Esophagus muscularis mucosa (tissue), 4 donors: ENCODE data around the gene FYCO1. TPM values are rescaled to one million over a fixed set of nuclear protein-coding genes. Genes with fewer than 3 reads are reported as not detected.

Source experiments
- DNase-seq: peaks from one replicate; pipeline ENCODE4 v3.0.0-alpha.2; 2017; ENCODE audit errors: extremely low spot score
- H3K27ac ChIP-seq, 4 donors: fragments of 200-600 bp; sonication (generic); replicated peaks in 1 of 4; 1 replicate in 3 of 4; 2 replicates in 1 of 4; pipeline ENCODE4 v1.5.1; 2016 to 2019; ENCODE audit warnings: mild to moderate bottlenecking in 1 of 4
- H3K27me3 ChIP-seq, 4 donors: fragments of 200-600 bp; sonication (generic); one replicate each; pipeline versions ENCODE4 v1.5.1 to v1.6.0; 2016 to 2019
- H3K36me3 ChIP-seq, 4 donors: fragments of 200-600 bp; sonication (generic); one replicate each; pipeline ENCODE4 v1.5.1; 2016 to 2019
- H3K4me1 ChIP-seq, 4 donors: fragments of 200-600 bp; sonication (generic); one replicate each; pipeline ENCODE4 v1.5.1; 2016 to 2019
- H3K4me3 ChIP-seq, 4 donors: fragments of 200-600 bp; sonication (generic); 1 replicate in 2 of 4; 2 replicates in 2 of 4; pipeline ENCODE4 v1.5.1; 2016 to 2019; ENCODE audit warnings: mild to moderate bottlenecking in 4 of 4, moderate library complexity in 1 of 4
- H3K9me3 ChIP-seq, 4 donors: fragments of 200-600 bp; sonication (generic); 1 replicate in 3 of 4; 2 replicates in 1 of 4; pipeline ENCODE4 v1.5.1; 2016 to 2019
- EP300 ChIP-seq: sonication (generic); formaldehyde crosslinking; IDR thresholded peaks from one replicate; pipeline ENCODE4 v1.6.1; 2017; ENCODE audit warnings: antibody characterized with exemption
- POLR2A ChIP-seq: fragments of 450-650 bp; IDR thresholded peaks from one replicate; pipeline ENCODE4 v1.6.1; 2017; ENCODE audit warnings: antibody characterized with exemption, moderate library complexity, mild to moderate bottlenecking, low read depth
- POLR2AphosphoS5 ChIP-seq, 2 donors: sonication (generic); formaldehyde crosslinking; IDR thresholded peaks; one replicate each; pipeline ENCODE4 v1.6.1; 2017; ENCODE audit warnings: antibody characterized with exemption in 2 of 2
- WGBS: methylation state at CpG from one replicate; pipeline ENCODE4 v1.1.5; 2018; 5-methylcytosine and 5-hydroxymethylcytosine counted together
- intact Hi-C: fragments of 100-400 bp; cut with DNase I; formaldehyde crosslinking; loops from one replicate; pipeline ENCODE4 v1.15.1; 2023
- total RNA-seq, 4 donors: library from RNA; depleted of rRNA; stranded (reverse); fragments of >200 nt; gene quantifications; one replicate each; pipeline versions ENCODE4 v1.1.0 to v1.2.1, GENCODE V29; 2016
- TF ChIP-seq, protein P1 (sequence below), 3 experiments: fragments of 200-600 bp in 2 of 3; fragments of 450-650 bp in 1 of 3; sonication (generic) in 2 of 3; IDR thresholded peaks; one replicate each; pipeline ENCODE4 v1.5.1; 2017 to 2019; ENCODE audit warnings: antibody characterized with exemption in 3 of 3, mild to moderate bottlenecking in 2 of 3, moderate library complexity in 1 of 3

Gene FYCO1
- total RNA-seq, 4 donors from 2014 or later: 64.1 to 122 (median 93.8) TPM

DNA sequence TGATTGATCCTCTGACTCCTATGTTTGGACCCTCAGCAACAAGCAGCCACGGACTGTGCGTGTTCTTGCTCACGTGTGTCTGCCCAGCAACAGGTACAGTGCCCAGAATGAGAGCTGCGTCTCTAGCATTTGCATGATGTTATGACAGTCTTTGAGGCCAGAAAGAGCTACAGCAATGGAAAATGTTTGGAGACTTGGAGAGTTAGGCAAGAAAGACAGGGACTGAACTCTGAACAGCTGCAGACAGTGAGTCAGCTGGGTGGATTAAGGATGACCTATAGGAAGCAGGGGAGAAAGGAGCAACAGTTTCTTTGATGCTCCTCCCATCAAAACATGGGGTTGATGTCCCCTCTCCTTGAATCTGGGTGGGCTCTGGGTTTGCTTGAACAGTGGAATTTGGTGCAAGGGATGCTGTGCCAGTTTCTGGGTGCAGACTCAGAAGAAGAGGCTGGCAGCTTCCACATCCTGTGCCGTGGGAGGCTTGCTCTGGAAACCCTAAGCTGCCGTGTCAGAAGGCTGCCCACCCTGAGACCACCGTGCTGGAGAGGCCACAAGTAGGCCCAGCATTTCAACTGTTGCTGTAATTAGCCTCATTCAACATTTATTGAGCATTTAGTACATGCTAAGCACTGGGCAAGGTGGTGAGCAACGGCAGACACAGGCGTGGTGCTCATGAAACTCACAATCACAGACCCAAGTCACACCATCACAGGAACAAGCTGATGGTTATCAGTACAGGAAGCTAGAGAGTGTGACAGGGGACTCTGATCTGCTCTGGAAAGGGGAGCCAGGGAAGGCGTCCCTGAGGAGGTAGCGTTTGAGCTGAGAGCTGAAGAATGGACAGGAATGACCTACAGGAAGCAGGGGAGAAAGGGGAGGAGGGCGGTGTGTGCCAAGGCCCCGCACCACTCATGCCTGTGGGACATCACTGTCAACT lies 87.6 kb downstream of the FYCO1 start:
- no peaks in the 10 kb centered on the region for H3K9me3 ChIP-seq
- peak overlapping the region in 2 of 4 donors; percentile 24 to 39 for H3K27ac ChIP-seq
- WGBS: 71% methylated on average over 12 of the region's 13 CpGs
- TF ChIP-seq EP300 (no peak), POLR2AphosphoS5 (IDR thresholded peaks at IDR 0.05) (no peak), POLR2A (no peak)
- TF ChIP-seq, protein P1, sequence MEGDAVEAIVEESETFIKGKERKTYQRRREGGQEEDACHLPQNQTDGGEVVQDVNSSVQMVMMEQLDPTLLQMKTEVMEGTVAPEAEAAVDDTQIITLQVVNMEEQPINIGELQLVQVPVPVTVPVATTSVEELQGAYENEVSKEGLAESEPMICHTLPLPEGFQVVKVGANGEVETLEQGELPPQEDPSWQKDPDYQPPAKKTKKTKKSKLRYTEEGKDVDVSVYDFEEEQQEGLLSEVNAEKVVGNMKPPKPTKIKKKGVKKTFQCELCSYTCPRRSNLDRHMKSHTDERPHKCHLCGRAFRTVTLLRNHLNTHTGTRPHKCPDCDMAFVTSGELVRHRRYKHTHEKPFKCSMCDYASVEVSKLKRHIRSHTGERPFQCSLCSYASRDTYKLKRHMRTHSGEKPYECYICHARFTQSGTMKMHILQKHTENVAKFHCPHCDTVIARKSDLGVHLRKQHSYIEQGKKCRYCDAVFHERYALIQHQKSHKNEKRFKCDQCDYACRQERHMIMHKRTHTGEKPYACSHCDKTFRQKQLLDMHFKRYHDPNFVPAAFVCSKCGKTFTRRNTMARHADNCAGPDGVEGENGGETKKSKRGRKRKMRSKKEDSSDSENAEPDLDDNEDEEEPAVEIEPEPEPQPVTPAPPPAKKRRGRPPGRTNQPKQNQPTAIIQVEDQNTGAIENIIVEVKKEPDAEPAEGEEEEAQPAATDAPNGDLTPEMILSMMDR (IDR thresholded peaks at IDR 0.05): no peak
- H3K36me3 ChIP-seq: peaks cover 0 to 3% (median 0%) of the 10 kb centered on the region in 4 donors
- H3K4me1 ChIP-seq: peaks cover 0 to 13% (median 7%) of the 10 kb centered on the region in 4 donors
- DNase-seq: no peak
- intact Hi-C loops: no loop called here
- H3K27me3 ChIP-seq: no peaks in the 10 kb centered on the region
- no peak overlapping the region for H3K4me3 ChIP-seq

DNA sequence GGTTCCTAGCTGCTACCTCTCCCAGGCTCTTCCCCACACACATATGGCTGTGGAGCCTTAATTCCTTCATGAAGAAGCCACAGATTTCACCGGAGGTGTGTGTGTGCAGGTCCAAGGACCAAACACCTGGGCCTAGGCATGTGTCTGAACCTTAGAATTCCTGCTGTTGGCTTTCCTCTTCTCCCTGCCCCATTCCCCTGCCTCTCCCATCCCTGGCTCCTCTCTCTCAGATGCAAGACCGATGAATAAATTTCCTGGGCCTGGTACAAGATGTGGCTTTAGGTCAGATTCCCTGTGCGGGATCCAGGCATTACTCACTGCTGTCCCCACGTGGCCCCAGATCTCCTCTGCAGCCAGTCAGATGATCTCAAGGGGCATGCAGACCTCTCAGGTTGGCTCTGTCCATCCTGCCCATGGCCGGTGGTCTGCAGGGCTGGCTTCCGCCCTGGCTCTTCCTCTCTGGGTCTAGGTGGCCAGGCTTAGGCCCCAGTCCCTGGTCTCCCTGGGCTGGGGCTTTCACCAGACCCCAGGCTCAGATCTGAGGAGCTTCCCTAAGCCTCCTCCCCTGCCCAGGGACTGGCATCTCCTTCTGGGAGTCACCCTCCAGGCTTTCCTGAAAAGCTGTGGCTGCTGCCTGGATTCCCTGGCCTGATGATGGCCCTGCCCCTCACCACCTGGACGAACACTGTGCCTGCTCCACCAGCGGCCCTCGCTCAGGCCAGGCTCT lies 88.8 kb downstream of the FYCO1 start:
- peaks cover 0 to 3% (median 0%) of the 10 kb centered on the region in 4 donors for H3K36me3 ChIP-seq

DNA sequence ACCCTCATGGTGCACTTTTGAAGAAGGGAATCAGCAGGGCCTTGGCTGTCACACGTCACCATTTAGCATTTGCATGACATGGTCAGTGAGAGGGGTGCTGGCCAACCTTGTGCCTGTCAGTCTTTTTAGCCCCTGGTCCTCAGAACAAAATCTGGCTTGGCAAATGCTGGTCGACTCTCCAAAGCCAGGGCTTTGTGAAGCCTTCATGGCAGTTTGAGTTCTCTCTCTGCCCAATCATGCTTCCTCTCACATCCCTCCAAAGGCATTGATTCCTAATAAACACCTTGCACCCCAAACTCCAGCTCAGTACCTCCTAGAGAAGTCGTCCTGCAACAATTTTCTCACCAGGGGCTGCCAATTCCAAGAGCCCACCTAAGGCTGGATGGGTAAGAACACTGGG lies 89.9 kb downstream of the FYCO1 start:
- Histone ChIP-seq H3K4me1 (peaks cover 0 to 13% (median 7%) of the 10 kb centered on the region in 4 donors), H3K27ac (no peak overlapping the region), H3K36me3 (peaks cover 0 to 3% (median 0%) of the 10 kb centered on the region in 4 donors), H3K27me3 (no peaks in the 10 kb centered on the region), H3K4me3 (no peak overlapping the region), H3K9me3 (no peaks in the 10 kb centered on the region)
- TF ChIP-seq, protein P1 (IDR thresholded peaks at IDR 0.05): no peak
- TF ChIP-seq POLR2AphosphoS5 (IDR thresholded peaks at IDR 0.05) (no peak), POLR2A (no peak), EP300 (no peak)
- no peak for DNase-seq
- WGBS: 83% methylated on average over 2 of the region's 3 CpGs
- intact Hi-C loops: no loop called here

More for the DNA sequence above, 88.8 kb downstream of the FYCO1 start:
- Histone ChIP-seq H3K9me3 (no peaks in the 10 kb centered on the region), H3K4me1 (peaks cover 0 to 13% (median 7%) of the 10 kb centered on the region in 4 donors), H3K27ac (peak overlapping the region in 1 of 4 donors; percentile 39), H3K27me3 (no peaks in the 10 kb centered on the region), H3K4me3 (no peak overlapping the region)
- no peak for DNase-seq
- intact Hi-C loops: no loop called here
- 42% methylated on average over 5 of the region's 9 CpGs for WGBS
- no peak for TF ChIP-seq POLR2A
- TF ChIP-seq EP300: no peak
- TF ChIP-seq, protein P1 (IDR thresholded peaks at IDR 0.05): peak in 1 of 3 experiments; percentile 43
- TF ChIP-seq POLR2AphosphoS5 (IDR thresholded peaks at IDR 0.05): no peak

DNA sequence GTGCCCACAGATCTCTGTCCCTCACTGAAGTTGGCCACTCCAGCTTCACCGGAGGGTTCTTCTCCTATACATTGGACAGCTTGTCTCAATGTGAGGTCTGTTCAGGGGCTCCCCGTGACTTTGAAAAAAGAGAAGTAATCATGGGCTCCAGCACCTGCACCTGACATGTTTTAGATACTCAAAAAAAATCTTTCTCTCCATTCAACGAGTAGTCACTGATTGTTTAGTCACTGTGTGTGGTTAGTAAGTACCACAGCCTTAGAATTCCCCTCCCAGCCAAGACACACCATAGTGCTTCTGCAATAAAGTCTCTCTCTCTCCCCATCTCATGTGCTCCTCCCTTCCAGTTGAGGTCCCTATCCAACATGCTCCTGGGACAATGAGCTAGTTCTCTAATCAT lies 90.7 kb downstream of the FYCO1 start:
- H3K27me3 ChIP-seq: no peaks in the 10 kb centered on the region
- peaks cover 0 to 13% (median 7%) of the 10 kb centered on the region in 4 donors for H3K4me1 ChIP-seq
- no peaks in the 10 kb centered on the region for H3K9me3 ChIP-seq
- WGBS: 90% methylated on average over 3 of the region's 3 CpGs
- no peak for TF ChIP-seq POLR2A
- TF ChIP-seq POLR2AphosphoS5 (IDR thresholded peaks at IDR 0.05): no peak
- TF ChIP-seq, protein P1 (IDR thresholded peaks at IDR 0.05): no peak
- no peak for TF ChIP-seq EP300
- DNase-seq: no peak
- H3K4me3 ChIP-seq: no peak overlapping the region
- no peak overlapping the region for H3K27ac ChIP-seq
- intact Hi-C loops: no loop called here
- peaks cover 0 to 3% (median 0%) of the 10 kb centered on the region in 4 donors for H3K36me3 ChIP-seq
